HepG2 (cell line): ENCODE data around the gene SOCS3. TPM values are rescaled to one million over a fixed set of nuclear protein-coding genes. Genes with fewer than 3 reads are reported as not detected.

ENCODE experiments used
- ATAC-seq: fragments of 200-7000 bp; cut with Tn5 transposase; 3 replicates; pipeline ENCODE4 v1.9.1; 2020; ENCODE audit warnings: mild to moderate bottlenecking, moderate library complexity
- BruUV-seq: library from RNA; stranded (reverse); fragments of 400-500 nt; replicated peaks from 2 replicates; lab custom pipeline; 2021; lab: Mats Ljungman, UMichigan
- CTCF ChIA-PET: fragments of 300-600 bp; formaldehyde crosslinking; extraction: SDS; loops from one replicate; lab custom pipeline; 2021; ENCODE audit warnings: low total read pairs, inconsistent platforms, low intra/inter-chr PET ratio; lab: Yijun Ruan, JAX
- POLR2A ChIA-PET: fragments of 350-600 bp; sonication (Branson Sonifier 250); formaldehyde crosslinking; loops from one replicate; lab custom pipeline; 2020; ENCODE audit warnings: antibody characterized with exemption, inconsistent platforms; lab: Yijun Ruan, JAX
- DNase-seq: peaks from one replicate; pipeline ENCODE4 v3.0.0-alpha.2; 2015; ENCODE audit warnings: low spot score
- FAIRE-seq: peaks from 3 replicates; lab custom pipeline; 2011; peaks lifted over from hg19 to GRCh38; lab: Jason Lieb, UNC
- H2AFZ ChIP-seq: one replicate; pipeline ENCODE4 v1.6.1; 2011; ENCODE audit warnings: low read length, inconsistent platforms
- H3K27ac ChIP-seq: fragments of 300-600 bp; 3 replicates; pipeline ENCODE4 v1.8.0; 2011; ENCODE audit warnings: mixed run types, mild to moderate bottlenecking, mixed read lengths, low read length, inconsistent platforms; ENCODE audit not compliant: insufficient read depth; ENCODE audit errors: extremely low read length
- H3K27me3 ChIP-seq, 2 experiments: fragments of 200-600 bp in 1 of 2; 2 replicates in 1 of 2; 3 replicates in 1 of 2; pipeline versions ENCODE4 v1.6.0 to v1.8.0; 2011; ENCODE audit warnings: low read length in 2 of 2, mild to moderate bottlenecking in 2 of 2, moderate library complexity in 2 of 2, inconsistent platforms in 1 of 2; ENCODE audit not compliant: insufficient read depth in 2 of 2, control insufficient read depth in 1 of 2
- H3K36me3 ChIP-seq, 2 experiments: fragments of 200-600 bp in 1 of 2; replicated peaks in 1 of 2; 2 replicates in 1 of 2; 3 replicates in 1 of 2; pipeline versions ENCODE4 v1.5.1 to v1.8.0; 2011; ENCODE audit warnings: low read length in 2 of 2, inconsistent platforms in 1 of 2; ENCODE audit not compliant: insufficient read depth in 2 of 2, control insufficient read depth in 1 of 2
- H3K4me1 ChIP-seq: 2 replicates; pipeline ENCODE4 v1.5.1; 2012; ENCODE audit warnings: low read length, inconsistent platforms; ENCODE audit not compliant: insufficient read depth
- H3K4me2 ChIP-seq: 2 replicates; pipeline ENCODE4 v1.6.0; 2011; ENCODE audit warnings: low read depth, low read length, inconsistent platforms
- H3K4me3 ChIP-seq, 3 experiments: fragments of 200-600 bp in 1 of 3; sonication (generic), shearing (Covaris generic) in 1 of 3; replicated peaks in 1 of 3; 2 replicates each; pipeline ENCODE4 v1.5.1; 2011 to 2016; ENCODE audit warnings: low read length in 3 of 3, inconsistent platforms in 2 of 3, low read depth in 2 of 3, mild to moderate bottlenecking in 2 of 3, control low read depth in 1 of 3, mixed read lengths in 1 of 3; ENCODE audit not compliant: insufficient read depth in 1 of 3
- H3K79me2 ChIP-seq: one replicate; pipeline ENCODE4 v1.6.1; 2011; ENCODE audit warnings: low read length, inconsistent platforms; ENCODE audit not compliant: insufficient read depth
- H3K9ac ChIP-seq: 2 replicates; pipeline ENCODE4 v1.6.0; 2011; ENCODE audit warnings: mild to moderate bottlenecking, low read depth, low read length, inconsistent platforms; ENCODE audit not compliant: insufficient read depth
- H3K9me3 ChIP-seq: 2 replicates; pipeline ENCODE4 v1.5.1; 2012; ENCODE audit warnings: mild to moderate bottlenecking, low read length
- H4K20me1 ChIP-seq: 2 replicates; pipeline ENCODE4 v1.6.0; 2011; ENCODE audit warnings: inconsistent platforms, mild to moderate bottlenecking, low read length, moderate library complexity; ENCODE audit not compliant: insufficient read depth
- RBM22 ChIP-seq: fragments of 200-400 bp; formaldehyde crosslinking; optimal IDR thresholded peaks from 2 replicates; pipeline ENCODE3; 2017; ENCODE audit warnings: mild to moderate bottlenecking, low read length, moderate library complexity
- ZBTB38 ChIP-seq: sonication (generic); formaldehyde crosslinking; IDR thresholded peaks from 2 replicates; pipeline ENCODE4 v1.5.1; 2020; ENCODE audit warnings: mild to moderate bottlenecking, missing genetic modification reagents
- ZNF318 ChIP-seq: sonication (generic); formaldehyde crosslinking; IDR thresholded peaks from 2 replicates; pipeline ENCODE4 v1.4.0; 2020; ENCODE audit warnings: mild to moderate bottlenecking, missing genetic modification reagents
- ZNF572 ChIP-seq: sonication (generic); formaldehyde crosslinking; IDR thresholded peaks from 2 replicates; pipeline ENCODE4 v1.5.1; 2020; ENCODE audit warnings: mild to moderate bottlenecking, missing genetic modification reagents
- WGBS: methylation state at CpG from one replicate; pipeline ENCODE4 v1.1.6; 2017; ENCODE audit warnings: low lambda C conversion rate; 5-methylcytosine and 5-hydroxymethylcytosine counted together
- in situ Hi-C: cut with HindIII; loops from 2 replicates; pipeline ENCODE4 v1.10.0; 2017; ENCODE audit warnings: low pct_unique_long_range_greater_than_20kb; ENCODE audit not compliant: extremely low pct_ligation_motif_present
- intact Hi-C: fragments of 100-400 bp; cut with micrococcal nuclease; formaldehyde crosslinking; loops from one replicate; pipeline ENCODE4 v1.10.0; 2022; ENCODE audit not compliant: unreplicated experiment
- polyA plus RNA-seq, 8 experiments: library from polyadenylated mRNA; depleted of rRNA in 3 of 8; stranded (reverse) in 7 of 8; unstranded in 1 of 8; fragments of >200 nt; fragmentation: Illumina TruSeq in 4 of 8; extraction: Trizol in 4 of 8; gene quantifications; 2 replicates each; pipeline versions ENCODE4 v1.2.1 to v1.2.3, GENCODE V29; 2011 to 2016; ENCODE audit warnings: low read depth in 4 of 8, missing spikeins in 1 of 8, mixed read lengths in 1 of 8; ENCODE audit not compliant: insufficient read depth in 1 of 8
- total RNA-seq, 5 experiments: library from RNA; depleted of rRNA; stranded (reverse); fragments of >200 nt; fragmentation: Illumina TruSeq; extraction: Trizol; gene quantifications; 2 replicates each; pipeline ENCODE4 v1.2.3, GENCODE V29; 2016; ENCODE audit warnings: low read depth in 1 of 5
- TF ChIP-seq, protein P1 (sequence below): sonication (generic); formaldehyde crosslinking; IDR thresholded peaks from 2 replicates; pipeline ENCODE4 v1.4.0; 2020; ENCODE audit warnings: missing genetic modification reagents

SOCS3 gene
- total and polyA plus RNA-seq, 2 of the 13 experiments (the other 11 are each of a cell fraction or from before 2014, with no cell fraction given), result 0.77 to 2.4 TPM

DNA sequence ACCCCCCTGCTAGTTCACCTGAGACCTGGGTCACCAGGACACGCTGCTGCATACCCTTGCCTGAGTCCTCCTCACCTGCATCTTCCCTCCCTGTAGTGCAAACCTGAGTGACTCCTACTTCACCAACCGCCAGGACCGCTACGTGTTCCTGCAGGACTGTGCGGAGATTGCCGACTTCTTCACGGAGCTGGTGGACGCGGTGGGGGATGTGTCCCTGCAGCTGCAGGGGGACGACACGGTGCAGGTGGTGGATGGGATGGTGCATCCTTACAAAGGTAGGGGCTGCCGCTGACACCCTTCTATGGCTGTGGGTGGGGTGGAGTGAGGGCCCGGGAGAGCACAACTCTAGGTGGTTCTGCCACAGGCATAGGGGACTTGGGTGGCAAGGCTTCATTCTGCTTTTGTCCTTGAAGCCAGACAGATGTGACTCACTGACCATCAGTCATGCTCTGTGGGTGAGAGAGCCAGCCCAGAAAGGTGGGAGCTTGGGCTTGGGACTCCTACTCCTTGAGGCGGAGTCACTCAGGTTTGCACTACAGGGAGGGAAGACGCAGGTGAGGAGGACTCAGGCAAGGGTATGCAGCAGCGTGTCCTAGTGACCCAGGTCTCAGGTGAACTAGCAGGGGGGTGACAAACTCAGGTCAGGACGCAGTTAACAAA lies 40.8 kb upstream of the SOCS3 start:
- H3K79me2 ChIP-seq, result no peaks in the 10 kb centered on the region

More for the DNA sequence above, 40.8 kb upstream of the SOCS3 start:
- Histone ChIP-seq H3K4me3 (no peak overlapping the region), H3K27me3 (no peaks in the 10 kb centered on the region), H3K9me3 (no peaks in the 10 kb centered on the region), H3K4me1 (peaks cover 50% of the 10 kb centered on the region), H3K36me3 (peaks cover 44 to 90% of the 10 kb centered on the region in 2 experiments), H3K4me2 (no peak overlapping the region), H3K9ac (no peak overlapping the region), H4K20me1 (peaks cover 12% of the 10 kb centered on the region; the same call in 1 of the 2 replicates), H2AFZ (no peak overlapping the region), H3K27ac (no peak overlapping the region)
- intact Hi-C loops (no loop called here), in situ Hi-C loops (no loop called here)
- ChIA-PET POLR2A (interaction anchor here (2.4 kb wide), 1 partner anchor 21 kb away, joined by 6 read pairs; no protein-coding TSS in a partner anchor), CTCF (no interaction called here)
- no peak for TF ChIP-seq ZNF318 (CRISPR knock-in tag)
- TF ChIP-seq, protein P1, sequence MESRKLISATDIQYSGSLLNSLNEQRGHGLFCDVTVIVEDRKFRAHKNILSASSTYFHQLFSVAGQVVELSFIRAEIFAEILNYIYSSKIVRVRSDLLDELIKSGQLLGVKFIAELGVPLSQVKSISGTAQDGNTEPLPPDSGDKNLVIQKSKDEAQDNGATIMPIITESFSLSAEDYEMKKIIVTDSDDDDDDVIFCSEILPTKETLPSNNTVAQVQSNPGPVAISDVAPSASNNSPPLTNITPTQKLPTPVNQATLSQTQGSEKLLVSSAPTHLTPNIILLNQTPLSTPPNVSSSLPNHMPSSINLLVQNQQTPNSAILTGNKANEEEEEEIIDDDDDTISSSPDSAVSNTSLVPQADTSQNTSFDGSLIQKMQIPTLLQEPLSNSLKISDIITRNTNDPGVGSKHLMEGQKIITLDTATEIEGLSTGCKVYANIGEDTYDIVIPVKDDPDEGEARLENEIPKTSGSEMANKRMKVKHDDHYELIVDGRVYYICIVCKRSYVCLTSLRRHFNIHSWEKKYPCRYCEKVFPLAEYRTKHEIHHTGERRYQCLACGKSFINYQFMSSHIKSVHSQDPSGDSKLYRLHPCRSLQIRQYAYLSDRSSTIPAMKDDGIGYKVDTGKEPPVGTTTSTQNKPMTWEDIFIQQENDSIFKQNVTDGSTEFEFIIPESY (CRISPR knock-in tag), result 0 out of 2 replicates have a peak, but pooled peaks have one; percentile 15
- peak; percentile 27 for TF ChIP-seq RBM22
- TF ChIP-seq ZNF572, result 0 out of 2 replicates have a peak, but pooled peaks have one; percentile 82
- 0 out of 2 replicates have a peak, but pooled peaks have one; percentile 20 for TF ChIP-seq ZBTB38 (CRISPR knock-in tag)
- DNase-seq (no peak), ATAC-seq (no peak), FAIRE-seq (no peak)
- WGBS, result 95% methylated on average over 17 of the region's 17 CpGs
- no TSS peak for BruUV-seq
